ENCODE data around the gene FOXL2.

- TF ChIP-seq CTCF (IDR thresholded peaks at IDR 0.05) (no peak), POLR2AphosphoS5 (IDR thresholded peaks at IDR 0.05) (no peak)
Observed at GRCh38 chr3:138902171-138902570, 44.8 kb downstream of the FOXL2 start.
